ENCODE measurements around the gene DMBX1.

Gene DMBX1

GRCh38 chr1:46461017-46461808 is 28.4 kb upstream of the DMBX1 start:
- no peak for DNase-seq

- DNase-seq, result no peak
Observed at GRCh38 chr1:46461809-46462448, 27.7 kb upstream of the DMBX1 start.

GRCh38 chr1:46464013-46464548 is 25.6 kb upstream of the DMBX1 start:
- DNase-seq, result no peak

- DNase-seq, result no peak
Observed at GRCh38 chr1:46464915-46465314, 24.7 kb upstream of the DMBX1 start.

GRCh38 chr1:46465981-46466476 is 23.6 kb upstream of the DMBX1 start:
- DNase-seq, result no peak

GRCh38 chr1:46466477-46467182 is 23.0 kb upstream of the DMBX1 start:
- DNase-seq, result no peak

GRCh38 chr1:46467183-46467504 is 22.5 kb upstream of the DMBX1 start:
- no peak for DNase-seq

GRCh38 chr1:46469881-46470280 is 19.8 kb upstream of the DMBX1 start:
- no peak for DNase-seq

- DNase-seq, result no peak
Observed at GRCh38 chr1:46471848-46472492, 17.7 kb upstream of the DMBX1 start.

- DNase-seq, result no peak
Observed at GRCh38 chr1:46472498-46473181, 17.0 kb upstream of the DMBX1 start.

GRCh38 chr1:46473991-46474390 is 15.6 kb upstream of the DMBX1 start:
- DNase-seq, result no peak

GRCh38 chr1:46474570-46474969 is 15.1 kb upstream of the DMBX1 start:
- DNase-seq, result no peak

- DNase-seq, result no peak
Observed at GRCh38 chr1:46476673-46477072, 13.0 kb upstream of the DMBX1 start.

- DNase-seq, result peak; percentile 69
Observed at GRCh38 chr1:46477153-46477929, 12.3 kb upstream of the DMBX1 start.

- DNase-seq, result no peak
Observed at GRCh38 chr1:46478721-46479485, 10.7 kb upstream of the DMBX1 start.

- DNase-seq, result no peak
Observed at GRCh38 chr1:46479744-46480350, 9.8 kb upstream of the DMBX1 start.

GRCh38 chr1:46480959-46481646 is 8.5 kb upstream of the DMBX1 start:
- no peak for DNase-seq

- no peak for DNase-seq
Observed at GRCh38 chr1:46481961-46482360, 7.7 kb upstream of the DMBX1 start.

- DNase-seq, result no peak
Observed at GRCh38 chr1:46483589-46483988, 6.0 kb upstream of the DMBX1 start.
